SK-N-SH (cell line): Measurements from ENCODE around the gene MTHFD2L. TPM values are rescaled to one million over a fixed set of nuclear protein-coding genes. Genes with fewer than 3 reads are reported as not detected.
A peak's percentile ranks its signal among the peaks of the same experiment; 100 is the strongest.

Experiments
- CTCF ChIA-PET: fragments of 300-600, 350-600 bp; formaldehyde crosslinking; extraction: SDS; loops from one replicate; lab custom pipeline; 2021; lab: Yijun Ruan, JAX
- POLR2A ChIA-PET: fragments of 350-600 bp; sonication (Branson Sonifier 250); formaldehyde crosslinking; extraction: SDS; loops from one replicate; lab custom pipeline; 2020; ENCODE audit warnings: antibody characterized with exemption, inconsistent platforms; lab: Yijun Ruan, JAX
- DNase-seq: peaks from one replicate; pipeline ENCODE4 v3.0.0; 2012
- H2AFZ ChIP-seq: fragments of 200-600 bp; sonication (generic); 2 replicates; pipeline ENCODE4 v1.8.1; 2016; ENCODE audit warnings: antibody characterized with exemption, mild to moderate bottlenecking, low read depth
- H3F3A ChIP-seq: fragments of 200-600 bp; sonication (generic); replicated peaks from 2 replicates; pipeline ENCODE3; 2016; ENCODE audit warnings: antibody characterized with exemption, mild to moderate bottlenecking; ENCODE audit not compliant: insufficient read depth
- H3K27ac ChIP-seq, 2 experiments: fragments of 200-500 bp in 1 of 2; fragments of 200-600 bp in 1 of 2; sonication (Bioruptor generic) in 1 of 2; sonication (generic), shearing (Covaris generic) in 1 of 2; 2 replicates each; pipeline versions ENCODE4 v1.5.1 to v1.6.1; 2014 to 2016; ENCODE audit warnings: low read depth in 2 of 2, inconsistent platforms in 1 of 2, low read length in 1 of 2, mild to moderate bottlenecking in 1 of 2, mixed read lengths in 1 of 2
- H3K27me3 ChIP-seq: fragments of 200-600 bp; sonication (generic), shearing (Covaris generic); 2 replicates; pipeline ENCODE4 v1.6.1; 2016; ENCODE audit warnings: mixed run types; ENCODE audit not compliant: insufficient read depth
- H3K36me3 ChIP-seq, 2 experiments: fragments of 200-500 bp in 1 of 2; fragments of 200-600 bp in 1 of 2; sonication (Bioruptor generic) in 1 of 2; sonication (generic) in 1 of 2; replicated peaks in 1 of 2; 2 replicates each; pipeline versions ENCODE3 to v1.5.1; 2014 to 2016; ENCODE audit warnings: low read length in 1 of 2, mild to moderate bottlenecking in 1 of 2; ENCODE audit not compliant: insufficient read depth in 2 of 2, control insufficient read depth in 1 of 2
- H3K4me1 ChIP-seq, 2 experiments: fragments of 200-500 bp in 1 of 2; fragments of 200-600 bp in 1 of 2; sonication (Bioruptor generic) in 1 of 2; sonication (generic), shearing (Covaris generic) in 1 of 2; 2 replicates each; pipeline versions ENCODE4 v1.5.1 to v1.6.1; 2014 to 2016; ENCODE audit warnings: low read depth in 1 of 2, low read length in 1 of 2, mixed run types in 1 of 2; ENCODE audit not compliant: insufficient read depth in 2 of 2, control insufficient read depth in 1 of 2
- H3K4me2 ChIP-seq: fragments of 200-600 bp; sonication (generic), shearing (Covaris generic); 2 replicates; pipeline ENCODE4 v1.6.1; 2017; ENCODE audit warnings: mixed run types
- H3K4me3 ChIP-seq, 2 experiments: fragments of 200-500 bp in 1 of 2; fragments of 200-600 bp in 1 of 2; sonication (Bioruptor generic) in 1 of 2; sonication (generic), shearing (Covaris generic) in 1 of 2; 2 replicates each; pipeline versions ENCODE4 v1.5.1 to v1.8.1; 2014 to 2016; ENCODE audit warnings: low read depth in 2 of 2, inconsistent platforms in 1 of 2, low read length in 1 of 2, mild to moderate bottlenecking in 1 of 2, mixed read lengths in 1 of 2, moderate library complexity in 1 of 2
- H3K79me2 ChIP-seq: fragments of 200-600 bp; sonication (generic); 2 replicates; pipeline ENCODE4 v1.8.1; 2017; ENCODE audit warnings: mild to moderate bottlenecking; ENCODE audit not compliant: insufficient read depth
- H3K9ac ChIP-seq: fragments of 200-600 bp; sonication (generic); 2 replicates; pipeline ENCODE4 v1.6.1; 2017; ENCODE audit warnings: mixed run types
- H3K9me2 ChIP-seq: fragments of 200-600 bp; sonication (generic); 2 replicates; pipeline ENCODE4 v1.6.1; 2017; ENCODE audit warnings: mixed run types
- H3K9me3 ChIP-seq: fragments of 200-600 bp; sonication (generic); 2 replicates; pipeline ENCODE4 v1.6.1; 2017; ENCODE audit warnings: mixed run types, mild to moderate bottlenecking, moderate library complexity
- H4K20me1 ChIP-seq: fragments of 200-600 bp; sonication (generic); 2 replicates; pipeline ENCODE4 v1.6.1; 2017; ENCODE audit warnings: mild to moderate bottlenecking, mixed run types; ENCODE audit not compliant: insufficient read depth
- CHD2 ChIP-seq: fragments of 150-350 bp; IDR thresholded peaks from 2 replicates; pipeline ENCODE4 v1.6.1; 2018; ENCODE audit warnings: low read length; ENCODE audit not compliant: partially characterized antibody
- ELF1 ChIP-seq: IDR thresholded peaks from 2 replicates; pipeline ENCODE4 v1.4.0; 2012
- FOXJ3 ChIP-seq: sonication (generic); formaldehyde crosslinking; IDR thresholded peaks from 2 replicates; pipeline ENCODE4 v1.5.1; 2020; ENCODE audit warnings: mild to moderate bottlenecking, missing genetic modification reagents
- FOXM1 ChIP-seq: IDR thresholded peaks from 2 replicates; pipeline ENCODE4 v1.4.0; 2012; ENCODE audit warnings: low read depth, mild to moderate bottlenecking
- GABPA ChIP-seq: IDR thresholded peaks from 2 replicates; pipeline ENCODE4 v1.4.0; 2012; ENCODE audit warnings: low read depth, mild to moderate bottlenecking
- GATA2 ChIP-seq: sonication (generic); formaldehyde crosslinking; IDR thresholded peaks from 2 replicates; pipeline ENCODE4 v1.5.0; 2020; ENCODE audit warnings: mild to moderate bottlenecking, missing genetic modification reagents
- NRF1 ChIP-seq: IDR thresholded peaks from 2 replicates; pipeline ENCODE4 v1.6.1; 2012; ENCODE audit warnings: low read depth, mild to moderate bottlenecking, low read length
- POLR2AphosphoS5 ChIP-seq: IDR thresholded peaks from 2 replicates; pipeline ENCODE4 v1.6.1; 2012; ENCODE audit warnings: low read depth, low read length
- WGBS: methylation state at CpG from one replicate; pipeline ENCODE4 v1.1.6; 2017; ENCODE audit warnings: low lambda C conversion rate; 5-methylcytosine and 5-hydroxymethylcytosine counted together
- polyA plus RNA-seq, 3 experiments: library from polyadenylated mRNA; depleted of rRNA; stranded (reverse); fragments of >200 nt; gene quantifications; 2 replicates each; pipeline ENCODE4 v1.2.3, GENCODE V29; 2012
- TF ChIP-seq, protein P1 (sequence below): IDR thresholded peaks from 2 replicates; pipeline ENCODE4 v1.4.0; 2012; ENCODE audit warnings: low read depth, borderline replicate concordance
- TF ChIP-seq, protein P2 (sequence below): fragments of 200-600 bp; sonication (generic); IDR thresholded peaks from 2 replicates; pipeline ENCODE4 v1.6.1; 2017; ENCODE audit warnings: antibody characterized with exemption, mild to moderate bottlenecking, moderate library complexity
- TF ChIP-seq, protein P3 (sequence below): IDR thresholded peaks from 2 replicates; pipeline ENCODE4 v1.6.1; 2012; ENCODE audit warnings: mild to moderate bottlenecking, low read depth, low read length, moderate library complexity

The MTHFD2L gene
- polyA plus RNA-seq, 1 of the 3 experiments (the other 2 are of a cell fraction), result 4.8 TPM

GRCh38 chr4:74156521-74156920, 1.4 kb upstream of the MTHFD2L start:
- H3K4me2 ChIP-seq, result no peak overlapping the region
- peaks cover 18% of the 10 kb centered on the region for H3K79me2 ChIP-seq
- H4K20me1 ChIP-seq, result no peaks in the 10 kb centered on the region
- H3K36me3 ChIP-seq, result peaks cover 11 to 15% of the 10 kb centered on the region in 2 experiments
- no peaks in the 10 kb centered on the region for H3K9me3 ChIP-seq
- TF ChIP-seq, protein P1, sequence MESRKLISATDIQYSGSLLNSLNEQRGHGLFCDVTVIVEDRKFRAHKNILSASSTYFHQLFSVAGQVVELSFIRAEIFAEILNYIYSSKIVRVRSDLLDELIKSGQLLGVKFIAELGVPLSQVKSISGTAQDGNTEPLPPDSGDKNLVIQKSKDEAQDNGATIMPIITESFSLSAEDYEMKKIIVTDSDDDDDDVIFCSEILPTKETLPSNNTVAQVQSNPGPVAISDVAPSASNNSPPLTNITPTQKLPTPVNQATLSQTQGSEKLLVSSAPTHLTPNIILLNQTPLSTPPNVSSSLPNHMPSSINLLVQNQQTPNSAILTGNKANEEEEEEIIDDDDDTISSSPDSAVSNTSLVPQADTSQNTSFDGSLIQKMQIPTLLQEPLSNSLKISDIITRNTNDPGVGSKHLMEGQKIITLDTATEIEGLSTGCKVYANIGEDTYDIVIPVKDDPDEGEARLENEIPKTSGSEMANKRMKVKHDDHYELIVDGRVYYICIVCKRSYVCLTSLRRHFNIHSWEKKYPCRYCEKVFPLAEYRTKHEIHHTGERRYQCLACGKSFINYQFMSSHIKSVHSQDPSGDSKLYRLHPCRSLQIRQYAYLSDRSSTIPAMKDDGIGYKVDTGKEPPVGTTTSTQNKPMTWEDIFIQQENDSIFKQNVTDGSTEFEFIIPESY, result no peak
- TF ChIP-seq GABPA (no peak), FOXM1 (no peak), POLR2AphosphoS5 (no peak), NRF1 (no peak), ELF1 (no peak), CHD2 (no peak), FOXJ3 (no peak), GATA2 (CRISPR knock-in tag) (no peak)
- TF ChIP-seq, protein P2, sequence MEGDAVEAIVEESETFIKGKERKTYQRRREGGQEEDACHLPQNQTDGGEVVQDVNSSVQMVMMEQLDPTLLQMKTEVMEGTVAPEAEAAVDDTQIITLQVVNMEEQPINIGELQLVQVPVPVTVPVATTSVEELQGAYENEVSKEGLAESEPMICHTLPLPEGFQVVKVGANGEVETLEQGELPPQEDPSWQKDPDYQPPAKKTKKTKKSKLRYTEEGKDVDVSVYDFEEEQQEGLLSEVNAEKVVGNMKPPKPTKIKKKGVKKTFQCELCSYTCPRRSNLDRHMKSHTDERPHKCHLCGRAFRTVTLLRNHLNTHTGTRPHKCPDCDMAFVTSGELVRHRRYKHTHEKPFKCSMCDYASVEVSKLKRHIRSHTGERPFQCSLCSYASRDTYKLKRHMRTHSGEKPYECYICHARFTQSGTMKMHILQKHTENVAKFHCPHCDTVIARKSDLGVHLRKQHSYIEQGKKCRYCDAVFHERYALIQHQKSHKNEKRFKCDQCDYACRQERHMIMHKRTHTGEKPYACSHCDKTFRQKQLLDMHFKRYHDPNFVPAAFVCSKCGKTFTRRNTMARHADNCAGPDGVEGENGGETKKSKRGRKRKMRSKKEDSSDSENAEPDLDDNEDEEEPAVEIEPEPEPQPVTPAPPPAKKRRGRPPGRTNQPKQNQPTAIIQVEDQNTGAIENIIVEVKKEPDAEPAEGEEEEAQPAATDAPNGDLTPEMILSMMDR, result no peak
- TF ChIP-seq, protein P3, sequence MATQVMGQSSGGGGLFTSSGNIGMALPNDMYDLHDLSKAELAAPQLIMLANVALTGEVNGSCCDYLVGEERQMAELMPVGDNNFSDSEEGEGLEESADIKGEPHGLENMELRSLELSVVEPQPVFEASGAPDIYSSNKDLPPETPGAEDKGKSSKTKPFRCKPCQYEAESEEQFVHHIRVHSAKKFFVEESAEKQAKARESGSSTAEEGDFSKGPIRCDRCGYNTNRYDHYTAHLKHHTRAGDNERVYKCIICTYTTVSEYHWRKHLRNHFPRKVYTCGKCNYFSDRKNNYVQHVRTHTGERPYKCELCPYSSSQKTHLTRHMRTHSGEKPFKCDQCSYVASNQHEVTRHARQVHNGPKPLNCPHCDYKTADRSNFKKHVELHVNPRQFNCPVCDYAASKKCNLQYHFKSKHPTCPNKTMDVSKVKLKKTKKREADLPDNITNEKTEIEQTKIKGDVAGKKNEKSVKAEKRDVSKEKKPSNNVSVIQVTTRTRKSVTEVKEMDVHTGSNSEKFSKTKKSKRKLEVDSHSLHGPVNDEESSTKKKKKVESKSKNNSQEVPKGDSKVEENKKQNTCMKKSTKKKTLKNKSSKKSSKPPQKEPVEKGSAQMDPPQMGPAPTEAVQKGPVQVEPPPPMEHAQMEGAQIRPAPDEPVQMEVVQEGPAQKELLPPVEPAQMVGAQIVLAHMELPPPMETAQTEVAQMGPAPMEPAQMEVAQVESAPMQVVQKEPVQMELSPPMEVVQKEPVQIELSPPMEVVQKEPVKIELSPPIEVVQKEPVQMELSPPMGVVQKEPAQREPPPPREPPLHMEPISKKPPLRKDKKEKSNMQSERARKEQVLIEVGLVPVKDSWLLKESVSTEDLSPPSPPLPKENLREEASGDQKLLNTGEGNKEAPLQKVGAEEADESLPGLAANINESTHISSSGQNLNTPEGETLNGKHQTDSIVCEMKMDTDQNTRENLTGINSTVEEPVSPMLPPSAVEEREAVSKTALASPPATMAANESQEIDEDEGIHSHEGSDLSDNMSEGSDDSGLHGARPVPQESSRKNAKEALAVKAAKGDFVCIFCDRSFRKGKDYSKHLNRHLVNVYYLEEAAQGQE, result no peak
- H3K4me3 ChIP-seq, result no peak overlapping the region
- POLR2A ChIA-PET, result no interaction called here
- 95% methylated on average over 2 of the region's 2 CpGs for WGBS
- peak overlapping the region; percentile 91; a peak in 3 of 4 replicates for H3K27ac ChIP-seq
- H3F3A ChIP-seq, result peaks cover 8% of the 10 kb centered on the region
- H3K9me2 ChIP-seq, result peaks cover under 1% of the 10 kb centered on the region; the same call in 1 of the 2 replicates
- peak overlapping the region; percentile 80; the same call in 1 of the 2 replicates for H3K9ac ChIP-seq
- H2AFZ ChIP-seq, result 0 out of 2 replicates have a peak overlapping the region, but pooled peaks have one; percentile 94
- no peaks in the 10 kb centered on the region; the same call in 1 of the 2 replicates for H3K27me3 ChIP-seq
- H3K4me1 ChIP-seq, result peaks cover 5 to 7% of the 10 kb centered on the region in 2 experiments; a peak in 3 of 4 replicates
- CTCF ChIA-PET, result interaction anchor here (1.0 kb wide), 1 partner anchor 15 kb away, joined by 3 read pairs; no protein-coding TSS in a partner anchor
- DNase-seq, result no peak
